Fibroblast of pulmonary artery (primary cell): ENCODE results near the gene SNCAIP.
A peak's percentile ranks its signal among the peaks of the same experiment; 100 is the strongest.

ENCODE experiments used
- DNase-seq: peaks from one replicate; pipeline ENCODE4 v3.0.0-alpha.2; 2010; ENCODE audit warnings: low read depth
- H3K4me3 ChIP-seq: replicated peaks from 2 replicates; pipeline ENCODE4 v1.5.1; 2011; ENCODE audit warnings: low read depth, mild to moderate bottlenecking, control low read depth, low read length, moderate library complexity
- CTCF ChIP-seq: IDR thresholded peaks from 2 replicates; pipeline ENCODE4 v1.5.1; 2011; ENCODE audit warnings: mild to moderate bottlenecking, control low read depth, low read length, inconsistent platforms; ENCODE audit errors: missing control alignments

Gene SNCAIP

DNA sequence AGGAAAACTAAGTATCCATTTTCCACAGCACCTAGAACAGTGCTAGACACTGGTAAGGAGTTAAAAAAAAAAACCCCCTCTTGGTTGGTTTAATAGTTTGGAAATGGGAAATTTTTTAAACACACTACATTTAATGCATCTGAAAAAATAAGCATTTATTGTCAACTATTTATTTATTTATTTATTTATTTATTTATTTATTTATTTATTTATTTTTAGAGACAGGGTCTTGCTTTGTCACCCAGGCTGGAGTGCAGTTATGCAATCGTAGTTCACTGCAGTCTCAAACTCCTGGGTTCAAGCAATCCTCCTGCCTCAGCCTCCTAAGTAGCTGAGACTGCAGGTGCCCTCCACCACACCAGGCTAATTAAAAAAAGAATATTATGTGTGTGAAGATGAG lies 51.6 kb downstream of the SNCAIP start:
- no peak for DNase-seq
- H3K4me3 ChIP-seq: no peak overlapping the region
- no peak for TF ChIP-seq CTCF

- peak; percentile 45 for DNase-seq
Measured at GRCh38 chr5:122366501-122366900, 54.5 kb downstream of the SNCAIP start.

DNA sequence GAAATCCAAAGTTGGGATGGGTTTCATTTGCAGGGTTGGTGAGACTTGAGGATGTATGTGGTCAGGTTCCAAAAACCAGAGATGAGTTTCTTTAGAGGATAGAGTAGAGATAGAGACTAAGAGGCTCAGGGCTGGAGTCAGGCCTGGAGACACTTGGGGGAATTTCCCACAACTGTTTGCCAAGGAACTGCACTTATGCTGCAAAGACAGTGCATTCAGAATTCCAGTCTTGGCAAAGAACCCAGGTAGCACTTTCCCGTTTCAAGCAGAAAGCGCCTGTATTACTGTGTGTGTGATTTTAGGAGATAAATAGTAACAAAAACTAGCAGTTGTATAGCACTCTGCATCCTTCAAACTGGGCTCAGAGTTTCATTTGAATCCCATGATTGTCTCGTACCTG lies 55.4 kb downstream of the SNCAIP start:
- no peak for TF ChIP-seq CTCF
- DNase-seq: no peak
- no peak overlapping the region for H3K4me3 ChIP-seq

More at GRCh38 chr5:122366501-122366900, 54.5 kb downstream of the SNCAIP start:
- H3K4me3 ChIP-seq: no peak overlapping the region
- no peak for TF ChIP-seq CTCF

- no peak overlapping the region for H3K4me3 ChIP-seq
- no peak for DNase-seq
- TF ChIP-seq CTCF: no peak
Measured at GRCh38 chr5:122368510-122369251, 56.6 kb downstream of the SNCAIP start.

DNA sequence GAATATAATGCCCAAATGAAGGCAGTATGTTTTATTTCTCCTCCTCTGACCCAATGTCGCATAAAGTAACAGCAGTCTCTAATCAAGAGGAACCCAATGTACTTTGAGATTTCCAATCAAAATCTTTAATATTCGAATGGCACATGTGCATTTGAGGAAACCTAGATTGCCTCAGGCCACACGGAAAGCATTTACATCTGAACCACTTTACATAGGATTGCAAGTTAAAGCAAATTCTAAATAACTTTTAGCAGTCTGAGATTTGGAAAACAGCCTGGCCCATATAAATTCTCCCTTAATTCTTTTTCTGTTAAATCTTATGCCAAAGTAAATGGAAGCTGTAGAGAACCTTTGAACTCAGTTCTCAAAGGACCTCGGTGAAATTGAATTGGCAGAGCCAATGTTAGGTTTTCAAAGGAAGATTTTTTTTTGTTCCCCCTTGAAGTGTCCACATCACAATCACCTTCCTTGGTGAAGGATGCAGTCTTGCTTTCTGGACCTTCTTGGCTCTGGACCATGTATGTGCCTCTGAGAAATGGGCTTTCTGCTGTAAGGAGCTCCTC lies 57.3 kb downstream of the SNCAIP start:
- H3K4me3 ChIP-seq: no peak overlapping the region
- TF ChIP-seq CTCF: no peak
- no peak for DNase-seq

GRCh38 chr5:122371511-122372151 lies 59.6 kb downstream of the SNCAIP start:
- no peak for DNase-seq
- no peak overlapping the region for H3K4me3 ChIP-seq
- TF ChIP-seq CTCF: no peak
